GM19099 (cell line): Measurements from ENCODE around the gene IL1R2.

Experiments used
- POLR2A ChIP-seq: IDR thresholded peaks from 3 replicates; pipeline ENCODE4 v1.6.1; 2011; ENCODE audit warnings: low read depth; ENCODE audit not compliant: insufficient read length; ENCODE audit errors: extremely low read depth

IL1R2 gene

DNA sequence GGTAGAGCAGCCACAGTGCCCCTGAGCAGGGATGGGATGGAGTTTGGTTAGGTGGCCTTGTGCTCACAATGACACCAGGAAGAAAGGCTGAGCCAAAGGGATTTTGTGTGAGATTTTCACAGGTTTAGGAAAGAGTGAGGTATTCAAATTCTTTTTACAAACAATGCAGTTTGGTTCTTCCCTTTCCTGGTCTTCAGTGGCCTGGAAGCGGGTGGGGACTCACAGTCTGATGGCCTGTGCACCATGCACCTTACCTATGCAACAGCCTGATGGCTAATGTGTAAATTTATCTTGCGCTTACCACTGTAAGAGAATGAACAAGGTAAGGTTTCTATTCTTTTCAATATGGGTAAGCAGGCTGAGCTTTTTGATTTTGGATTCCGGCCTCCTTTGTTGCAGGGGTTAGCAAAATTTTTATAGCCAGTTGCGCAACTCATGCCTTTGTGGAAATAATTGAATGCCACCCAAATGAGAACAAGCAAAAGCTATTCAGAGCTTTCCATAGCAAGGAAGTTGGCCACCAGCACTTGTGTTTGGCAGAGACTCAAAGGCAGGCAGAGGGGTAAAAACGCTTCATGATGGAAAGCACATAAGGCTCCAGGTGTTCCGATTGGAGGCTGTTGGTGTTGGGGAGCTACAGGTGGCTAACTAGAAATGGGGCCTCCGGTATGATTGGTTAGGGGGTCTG lies 23.8 kb upstream of the IL1R2 start:
- TF ChIP-seq POLR2A, result no peak

DNA sequence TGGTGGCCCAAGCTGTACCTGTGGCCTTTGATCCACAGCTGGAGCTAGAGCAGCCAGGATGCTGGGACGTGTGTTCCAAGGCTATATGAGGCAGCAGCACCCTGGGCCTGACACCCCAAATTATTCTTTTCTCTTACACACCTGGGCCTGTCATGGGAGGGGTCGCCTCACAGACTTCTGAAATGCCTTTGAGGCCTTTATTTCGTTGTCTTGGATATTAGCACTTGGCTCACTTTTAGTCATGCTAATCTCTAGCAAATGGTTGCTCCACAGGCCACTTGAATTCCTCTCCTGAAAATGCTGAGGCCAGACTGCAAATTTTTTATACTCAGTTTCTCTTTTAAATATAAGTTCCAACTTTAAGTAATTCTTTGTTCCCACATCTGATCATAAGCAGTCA lies 22.0 kb upstream of the IL1R2 start:
- no peak for TF ChIP-seq POLR2A

DNA sequence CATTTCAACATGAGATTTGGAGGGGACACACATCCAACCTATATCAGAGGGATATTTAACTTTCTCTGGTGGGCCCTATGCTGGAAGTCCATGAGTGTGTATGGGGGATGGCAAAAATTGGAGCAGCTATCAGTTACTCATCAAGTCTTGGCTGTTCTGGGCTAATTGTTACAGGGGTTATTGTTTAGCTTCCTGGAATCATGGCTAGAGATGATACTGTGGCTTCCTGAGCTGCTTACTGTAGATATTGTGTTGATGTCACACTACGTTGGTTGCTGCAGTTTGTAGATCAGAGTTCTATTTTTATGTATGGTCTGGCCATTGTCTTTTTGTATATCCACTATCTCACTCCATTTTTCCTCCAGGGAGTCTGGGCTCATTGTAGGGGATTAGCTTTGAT lies 20.9 kb upstream of the IL1R2 start:
- TF ChIP-seq POLR2A, result no peak

DNA sequence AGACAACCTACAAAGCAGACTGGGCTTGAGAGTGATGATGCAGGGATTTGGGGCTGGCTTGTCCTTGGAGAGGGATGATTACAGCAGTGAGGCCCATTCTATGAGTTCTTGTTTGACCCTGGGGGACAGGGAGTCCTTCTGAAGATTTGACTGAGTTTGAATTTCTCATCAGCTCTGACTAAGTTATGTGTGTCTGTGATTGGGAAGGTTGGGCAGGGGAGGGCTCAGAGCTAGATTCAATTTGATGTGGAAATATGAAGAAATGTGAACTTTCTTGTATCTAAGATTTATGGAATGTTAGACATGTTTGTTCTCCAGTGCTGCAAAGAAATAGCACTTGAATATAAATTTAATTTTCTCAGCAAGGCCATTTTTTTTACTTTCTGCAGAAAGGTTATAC lies 19.9 kb upstream of the IL1R2 start:
- TF ChIP-seq POLR2A, result no peak

DNA sequence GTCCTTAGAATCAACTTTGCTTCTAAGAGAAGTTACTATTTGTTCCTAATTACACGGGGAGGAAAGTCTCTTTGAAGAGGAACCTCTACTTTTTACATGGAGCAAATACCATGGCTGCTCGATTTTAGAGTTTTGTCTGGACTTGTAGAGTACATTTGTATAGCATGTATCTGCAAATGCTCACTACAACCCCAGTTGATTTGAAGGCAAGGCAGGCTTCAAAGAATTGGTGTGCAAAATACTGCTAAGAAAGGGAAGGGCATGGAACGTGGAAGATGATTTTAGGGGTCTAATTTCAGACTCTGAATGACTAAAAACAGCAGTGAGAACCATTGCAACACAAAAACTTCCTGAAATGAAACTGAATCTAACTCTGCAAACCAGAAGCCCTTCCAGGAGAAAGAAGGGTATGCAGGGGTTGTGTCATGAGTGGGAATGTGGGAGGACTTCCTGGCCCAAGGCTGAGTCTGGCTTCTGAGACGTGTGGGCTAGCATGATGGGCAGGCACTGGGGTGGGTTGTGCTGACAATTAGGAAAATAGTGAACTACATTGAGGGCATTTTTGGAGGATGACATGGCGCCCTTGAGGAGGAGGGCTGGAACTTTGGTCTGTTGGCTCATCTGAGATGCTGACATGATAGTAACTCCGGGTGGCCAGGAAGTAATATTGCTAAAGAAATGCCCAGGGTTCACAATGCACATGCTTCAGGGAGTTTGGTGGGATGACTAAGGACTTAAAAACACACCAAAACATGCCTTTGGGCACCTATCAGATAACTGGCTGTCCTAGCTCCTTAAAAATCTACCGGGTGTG lies 18.9 kb upstream of the IL1R2 start:
- no peak for TF ChIP-seq POLR2A

DNA sequence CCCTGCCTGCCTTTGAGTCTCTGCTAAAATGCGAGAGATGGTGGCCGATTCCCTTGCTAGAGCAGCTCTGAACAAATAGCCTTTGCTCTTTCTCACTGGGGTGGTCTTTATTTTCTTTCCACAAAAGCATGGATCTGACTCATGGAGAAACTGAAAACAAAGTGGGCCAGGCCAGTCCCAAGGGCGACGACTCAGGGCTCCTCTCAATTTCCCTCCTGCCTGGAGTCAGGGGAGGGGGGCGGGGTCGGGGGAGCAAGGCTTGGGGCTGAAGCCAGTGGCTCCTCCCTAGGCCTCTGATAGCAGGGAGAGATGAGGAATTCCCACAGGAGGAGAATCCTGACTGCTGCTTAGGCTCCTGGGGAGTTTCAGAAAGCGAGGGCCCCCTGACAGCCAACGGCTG lies 17.1 kb upstream of the IL1R2 start:
- TF ChIP-seq POLR2A, result no peak

DNA sequence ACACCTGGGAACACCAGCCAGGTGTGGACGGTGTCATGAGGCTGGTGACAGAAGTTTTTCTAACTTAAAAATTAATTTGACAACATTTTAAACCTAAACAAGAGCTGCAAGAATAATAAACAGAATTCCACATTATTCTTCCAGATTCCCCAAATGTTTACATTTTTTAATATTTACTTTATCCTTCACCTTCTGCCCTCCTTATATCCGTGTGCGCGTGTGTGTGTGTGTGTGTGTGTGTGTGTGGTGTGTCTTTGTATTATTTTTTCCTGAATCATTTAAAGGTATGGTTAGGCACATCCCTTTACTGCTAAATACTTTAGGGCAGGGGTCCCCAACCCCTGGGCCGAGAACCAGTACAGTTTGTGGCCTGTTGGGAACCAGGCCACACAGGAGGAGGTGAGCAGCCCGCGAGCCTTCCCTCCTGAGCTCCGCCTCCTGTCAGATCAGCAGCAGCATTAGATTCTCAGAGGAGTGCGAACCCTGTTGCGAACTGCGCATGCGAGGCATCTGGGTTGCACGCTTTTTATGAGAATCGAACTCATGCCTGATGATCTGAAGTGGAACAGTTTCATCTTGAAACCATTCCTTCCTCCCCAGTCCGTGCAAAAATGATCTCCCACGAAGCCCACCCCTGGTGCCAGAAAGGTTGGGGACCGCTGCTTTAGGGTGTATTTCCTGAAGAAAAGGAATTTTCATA lies 16.4 kb upstream of the IL1R2 start:
- TF ChIP-seq POLR2A, result no peak

DNA sequence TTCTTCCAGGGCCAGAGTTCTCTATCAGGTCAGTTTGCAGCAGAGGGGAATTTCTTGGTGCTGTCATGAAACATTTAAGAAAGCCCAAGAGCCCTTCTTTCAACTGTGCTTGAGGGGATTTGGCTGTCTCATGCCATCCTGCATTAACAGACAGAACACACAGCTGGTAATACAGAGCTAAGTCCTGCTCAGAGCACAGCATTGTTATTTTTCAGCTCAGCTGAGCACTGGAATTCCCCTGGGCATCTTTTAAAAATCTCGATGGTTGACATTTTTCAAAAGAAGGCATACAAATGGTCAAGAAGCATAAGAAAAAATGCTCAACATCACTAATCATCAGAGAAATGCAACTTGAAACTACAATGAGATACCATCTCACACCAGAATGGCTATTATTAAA lies 14.9 kb upstream of the IL1R2 start:
- TF ChIP-seq POLR2A, result no peak

DNA sequence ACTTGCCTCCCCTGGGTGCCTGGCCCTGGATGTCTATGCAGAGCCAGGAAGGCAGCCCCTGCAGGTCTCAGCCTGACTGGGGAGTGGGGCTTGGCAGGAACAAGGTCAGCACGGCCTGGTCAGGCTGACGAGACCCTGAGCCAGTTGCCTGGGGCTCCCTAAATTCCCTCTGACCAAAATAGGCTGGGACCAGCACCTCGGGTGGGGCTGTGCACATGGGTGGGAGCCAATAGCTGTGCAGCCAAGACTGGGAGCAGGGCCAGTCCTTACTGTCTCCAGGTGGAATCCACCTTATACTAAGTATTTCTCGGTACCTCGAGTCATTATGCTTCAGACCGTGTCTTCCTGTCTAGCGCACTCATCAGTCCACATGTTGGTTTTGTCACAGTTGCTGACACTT lies 11.4 kb upstream of the IL1R2 start:
- no peak for TF ChIP-seq POLR2A

DNA sequence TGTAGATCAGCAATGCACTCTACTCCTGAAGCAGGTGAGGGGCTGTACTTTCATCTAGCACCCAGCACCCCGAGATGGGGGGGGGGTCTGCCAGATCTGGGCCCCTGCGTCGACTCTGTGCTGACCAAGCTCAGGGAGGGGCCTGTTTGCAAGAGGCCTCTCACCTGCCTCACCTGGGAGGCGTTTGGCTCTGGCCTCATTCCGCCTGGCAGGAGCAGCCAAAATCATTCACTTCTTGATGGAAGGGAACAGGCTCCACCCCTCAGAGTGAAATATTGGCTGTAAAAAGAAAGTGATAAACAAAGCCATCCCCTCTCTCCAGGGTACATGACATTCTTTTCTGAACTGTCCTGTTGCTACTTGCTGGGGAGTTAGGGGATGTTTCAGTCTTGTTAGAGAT lies 10.7 kb upstream of the IL1R2 start:
- no peak for TF ChIP-seq POLR2A

DNA sequence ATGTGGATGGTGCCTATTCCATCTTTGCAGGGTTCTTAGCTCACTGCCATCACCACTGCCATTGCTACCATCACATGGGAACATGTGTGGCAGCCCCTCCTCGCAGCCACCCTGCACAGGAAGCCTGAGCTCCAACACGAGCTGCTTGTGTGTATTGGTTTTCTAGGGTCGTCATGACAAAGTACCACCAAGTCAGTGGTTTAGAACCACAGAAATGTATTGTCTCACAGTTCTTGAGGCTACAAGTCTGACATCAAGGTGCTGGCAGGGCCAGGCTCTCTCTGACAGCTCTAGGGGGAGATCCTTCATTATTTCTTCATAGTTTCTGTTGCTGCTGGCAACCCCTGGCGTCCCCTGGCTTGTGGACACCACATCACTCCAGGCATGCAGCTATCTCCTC lies 10.3 kb upstream of the IL1R2 start:
- TF ChIP-seq POLR2A, result no peak

DNA sequence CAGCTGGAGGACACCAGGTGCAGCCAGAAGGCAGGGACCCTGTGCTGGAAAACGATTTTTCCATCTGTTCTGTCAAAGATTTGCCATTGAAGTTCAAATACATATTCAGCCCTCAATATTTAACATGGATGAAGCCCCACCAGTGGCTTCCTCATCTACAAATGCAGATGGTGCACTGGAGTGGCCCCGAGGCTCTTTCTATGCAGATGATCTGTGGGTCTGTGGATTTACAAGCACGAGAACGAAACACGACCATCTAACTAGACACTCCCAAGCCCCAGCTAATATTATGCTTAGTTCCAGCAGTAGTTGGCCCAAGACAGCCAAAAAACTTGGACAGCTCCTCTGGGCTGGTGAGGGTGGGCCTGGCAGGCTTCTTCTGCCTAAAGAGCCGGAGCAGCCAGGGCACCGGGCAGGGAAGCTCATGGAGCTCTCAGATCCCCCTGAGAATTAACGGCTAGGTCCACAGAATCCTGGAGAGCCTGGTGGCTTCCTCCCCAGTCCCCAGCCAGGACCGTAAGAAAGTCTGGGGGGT lies 9.2 kb upstream of the IL1R2 start:
- no peak for TF ChIP-seq POLR2A

DNA sequence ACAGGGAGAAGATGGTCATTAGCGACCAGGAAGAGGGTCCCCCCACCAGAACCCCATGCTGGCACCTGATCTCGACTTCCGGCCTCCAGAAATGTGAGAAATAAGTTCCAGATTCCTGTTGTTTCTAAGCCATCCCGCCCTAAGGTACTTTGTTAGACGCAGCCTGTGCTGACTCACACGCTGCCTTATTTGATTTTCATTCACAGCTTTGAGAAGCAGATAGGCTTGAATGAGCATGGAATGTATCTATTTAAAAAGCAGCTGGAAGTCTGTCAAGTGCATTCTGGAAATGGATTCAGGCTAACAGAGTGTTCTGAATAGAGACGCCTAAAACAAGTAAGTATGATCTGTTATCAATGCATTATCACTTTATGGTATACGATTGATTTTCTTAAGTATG lies 8.3 kb upstream of the IL1R2 start:
- TF ChIP-seq POLR2A, result no peak

DNA sequence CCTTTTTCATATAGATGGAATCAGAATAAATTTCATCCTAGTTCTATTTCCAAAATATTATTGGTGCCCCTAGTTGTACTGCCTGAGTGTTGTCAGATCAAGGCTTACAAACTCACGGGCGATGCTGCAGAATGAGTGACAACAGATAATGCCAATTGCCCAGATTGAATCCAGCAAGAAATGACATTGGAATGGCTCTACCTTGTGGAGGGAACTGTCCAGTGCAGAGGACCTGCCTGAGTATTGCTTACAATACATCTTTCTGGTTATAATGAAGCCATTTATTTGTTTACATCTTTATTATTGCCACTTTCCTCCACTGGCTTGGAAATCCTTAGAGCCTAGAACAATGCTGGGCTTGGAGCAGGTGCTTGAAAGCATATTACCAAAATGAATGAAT lies 7.8 kb upstream of the IL1R2 start:
- TF ChIP-seq POLR2A, result no peak

DNA sequence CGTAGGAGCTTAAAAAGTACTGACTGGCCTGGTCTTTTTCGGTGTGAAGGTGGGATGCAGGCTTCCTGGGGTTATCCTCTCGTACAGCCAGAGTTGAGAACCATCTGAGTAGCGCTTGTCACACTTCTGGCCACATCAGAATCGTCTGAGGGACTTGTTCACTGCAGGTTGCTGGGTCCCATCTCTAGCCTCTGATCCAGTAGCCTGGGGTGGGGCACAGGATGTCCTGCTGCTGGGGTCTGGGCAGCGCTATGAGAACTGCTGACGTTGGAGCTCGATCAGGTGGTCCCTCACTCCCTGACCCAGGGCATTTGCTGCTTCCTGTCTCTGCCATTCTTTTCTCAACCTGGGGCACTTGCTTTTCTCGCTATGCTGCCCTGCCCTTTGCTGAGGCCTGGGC lies 7.1 kb upstream of the IL1R2 start:
- TF ChIP-seq POLR2A, result no peak
